22Rv1 (cell line): ENCODE results near the gene AFAP1L2.

Experiments
- H3K27ac ChIP-seq: fragments of 450-650 bp; 2 replicates; pipeline ENCODE4 v1.5.1; 2017
- CTCF ChIP-seq: fragments of 450-650 bp; IDR thresholded peaks from 2 replicates; pipeline ENCODE4 v1.5.1; 2017; ENCODE audit warnings: mild to moderate bottlenecking
- ZFX ChIP-seq: fragments of 450-650 bp; IDR thresholded peaks from 2 replicates; pipeline ENCODE4 v1.6.1; 2017; ENCODE audit warnings: antibody characterized with exemption, borderline replicate concordance

AFAP1L2 gene

GRCh38 chr10:114359041-114359952 lies 45.0 kb downstream of the AFAP1L2 start:
- no peak overlapping the region for H3K27ac ChIP-seq
- TF ChIP-seq CTCF (no peak), ZFX (no peak)

GRCh38 chr10:114357515-114357996 lies 46.7 kb downstream of the AFAP1L2 start:
- no peak overlapping the region for H3K27ac ChIP-seq
- TF ChIP-seq ZFX (no peak), CTCF (no peak)

GRCh38 chr10:114356751-114357514 lies 47.4 kb downstream of the AFAP1L2 start:
- H3K27ac ChIP-seq: no peak overlapping the region
- TF ChIP-seq ZFX: no peak
- no peak for TF ChIP-seq CTCF

DNA sequence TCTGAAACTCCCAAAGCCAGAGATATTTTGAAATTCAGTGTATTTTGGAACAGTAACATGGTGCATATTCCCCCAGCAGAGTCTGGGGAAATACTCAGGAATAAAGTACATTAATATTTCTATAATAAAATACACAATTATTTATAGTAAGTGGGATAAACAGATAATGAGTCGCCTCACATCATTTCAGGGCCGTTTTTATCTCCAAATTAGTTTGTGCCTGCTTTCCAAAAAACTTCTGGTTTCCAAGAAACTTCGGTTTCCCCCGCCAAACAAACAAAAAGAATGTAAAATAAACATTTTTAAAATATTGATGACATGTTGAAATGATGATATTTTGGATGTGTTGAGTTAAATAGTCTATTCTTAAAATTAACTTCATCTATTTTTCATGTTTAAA lies 48.2 kb downstream of the AFAP1L2 start:
- H3K27ac ChIP-seq: no peak overlapping the region
- TF ChIP-seq ZFX (no peak), CTCF (no peak)

- no peak overlapping the region for H3K27ac ChIP-seq
- TF ChIP-seq CTCF (no peak), ZFX (no peak)
Observed at GRCh38 chr10:114353383-114353782, 50.9 kb downstream of the AFAP1L2 start.

GRCh38 chr10:114352653-114353298 lies 51.5 kb downstream of the AFAP1L2 start:
- H3K27ac ChIP-seq: no peak overlapping the region
- TF ChIP-seq CTCF (no peak), ZFX (no peak)
